ENCODE data around the gene SLC39A3. TPM values are rescaled to one million over a fixed set of nuclear protein-coding genes. Genes with fewer than 3 reads are reported as not detected.

The SLC39A3 gene
- total RNA-seq, 1 donor from 2014 or later, result 24.9 TPM

Other genes with a start within 250 kb of the SLC39A3 start
- gene GNG7, start 37.3 kb downstream of the SLC39A3 start, total RNA-seq, result 7.7 TPM
- 20.8 TPM for gene DIRAS1, start 18.6 kb downstream of the SLC39A3 start, total RNA-seq
- 31.4 TPM for gene SGTA, start 43.3 kb upstream of the SLC39A3 start, total RNA-seq
- 31.4 TPM for gene THOP1, start 45.5 kb upstream of the SLC39A3 start, total RNA-seq
- 18.3 TPM for gene ZNF554, start 79.9 kb upstream of the SLC39A3 start, total RNA-seq
- 23.2 TPM for gene ZNF555, start 101.5 kb upstream of the SLC39A3 start, total RNA-seq
- gene ZNF556, start 127.3 kb upstream of the SLC39A3 start, total RNA-seq, result under 0.01 TPM
- 4.1 TPM for gene ZNF57, start 160.9 kb upstream of the SLC39A3 start, total RNA-seq
- 6.9 TPM for gene ZNF77, start 205.0 kb upstream of the SLC39A3 start, total RNA-seq
- gene TLE6, start 237.5 kb upstream of the SLC39A3 start, total RNA-seq, result 0.82 TPM